GM19240 (cell line): ENCODE measurements around the gene BSG.
A peak's percentile ranks its signal among the peaks of the same experiment; 100 is the strongest.
"Not testable (repeated sequence)": the region's sequence is repeated elsewhere in the genome, so short reads cannot be mapped to it uniquely, and the experiment has no call there.

Source experiments
- DNase-seq: peaks from one replicate; pipeline ENCODE4 v3.0.0; 2011; ENCODE audit warnings: low spot score; ENCODE audit not compliant: insufficient read length

Gene BSG

GRCh38 chr19:620166-620862 lies 47.9 kb downstream of the BSG start:
- no peak for DNase-seq

GRCh38 chr19:621191-621590 lies 48.8 kb downstream of the BSG start:
- DNase-seq = not testable (repeated sequence)

- no peak for DNase-seq
Observed at GRCh38 chr19:621819-622218, 49.4 kb downstream of the BSG start.

- DNase-seq = no peak
Observed at GRCh38 chr19:622666-623065, 50.3 kb downstream of the BSG start.

- no peak for DNase-seq
Observed at GRCh38 chr19:623175-623916, 51.0 kb downstream of the BSG start.

GRCh38 chr19:623974-624373 lies 51.6 kb downstream of the BSG start:
- DNase-seq = no peak

GRCh38 chr19:624433-625109 lies 52.2 kb downstream of the BSG start:
- no peak for DNase-seq

- DNase-seq = no peak
Observed at GRCh38 chr19:625257-625656, 52.9 kb downstream of the BSG start.

- not testable (repeated sequence) for DNase-seq
Observed at GRCh38 chr19:626566-626965, 54.2 kb downstream of the BSG start.

GRCh38 chr19:628168-628567 lies 55.8 kb downstream of the BSG start:
- no peak for DNase-seq

GRCh38 chr19:629515-629914 lies 57.1 kb downstream of the BSG start:
- DNase-seq = not testable (repeated sequence)

- no peak for DNase-seq
Observed at GRCh38 chr19:629961-630714, 57.7 kb downstream of the BSG start.

GRCh38 chr19:632579-633067 lies 60.2 kb downstream of the BSG start:
- DNase-seq = peak; percentile 85
